ENCODE results near the gene IL23A.
A peak's percentile ranks its signal among the peaks of the same experiment; 100 is the strongest.
"Not testable (repeated sequence)": the region's sequence is repeated elsewhere in the genome, so short reads cannot be mapped to it uniquely, and the experiment has no call there.

Gene IL23A

DNA sequence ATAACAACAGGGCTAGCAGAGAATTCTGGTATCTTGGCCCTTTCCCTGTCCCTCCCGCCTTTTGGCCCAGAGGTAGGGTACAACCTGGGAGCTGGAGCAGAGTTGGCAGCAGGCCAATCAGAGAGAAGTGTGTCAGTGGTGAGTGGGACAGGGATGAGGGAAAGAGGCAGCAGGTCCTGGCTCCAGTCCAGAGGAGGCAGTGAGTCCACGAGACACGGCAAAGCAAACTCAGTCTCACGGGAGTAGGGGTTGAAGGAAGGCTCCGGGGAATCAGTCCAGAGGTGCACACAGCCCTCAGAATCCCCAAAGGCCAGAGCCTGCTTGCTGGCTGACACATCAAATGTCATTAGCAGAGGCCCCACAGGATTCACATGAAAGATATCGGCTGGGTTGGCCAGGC, 12.2 kb upstream of the IL23A start:
- DNase-seq = no peak

DNA sequence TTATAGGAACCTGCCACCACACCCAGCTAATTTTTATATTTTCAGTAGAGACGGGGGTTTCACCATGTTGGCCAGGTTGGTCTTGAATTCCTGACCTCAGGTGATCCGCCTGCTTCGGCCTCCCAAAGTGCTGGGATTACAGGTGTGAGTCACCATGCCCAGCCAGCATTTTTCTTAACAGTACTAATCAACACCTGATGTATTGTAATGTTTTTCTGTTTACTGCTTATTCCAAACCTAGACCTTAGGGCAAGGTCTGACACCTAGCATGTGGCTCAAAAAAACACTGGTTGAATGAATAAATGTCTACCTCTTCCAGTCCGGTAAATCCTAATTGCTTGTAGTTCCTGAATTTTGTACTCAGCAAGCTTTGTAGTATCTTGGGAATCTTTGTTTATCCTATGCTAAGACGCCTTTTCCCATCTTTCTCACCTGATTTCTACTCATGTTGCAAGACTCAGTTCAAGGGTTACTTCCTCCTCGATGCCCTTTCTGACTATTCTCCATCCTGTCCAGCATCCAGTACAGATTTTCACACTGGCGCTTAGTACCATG, 7.7 kb upstream of the IL23A start:
- no peak for DNase-seq

DNA sequence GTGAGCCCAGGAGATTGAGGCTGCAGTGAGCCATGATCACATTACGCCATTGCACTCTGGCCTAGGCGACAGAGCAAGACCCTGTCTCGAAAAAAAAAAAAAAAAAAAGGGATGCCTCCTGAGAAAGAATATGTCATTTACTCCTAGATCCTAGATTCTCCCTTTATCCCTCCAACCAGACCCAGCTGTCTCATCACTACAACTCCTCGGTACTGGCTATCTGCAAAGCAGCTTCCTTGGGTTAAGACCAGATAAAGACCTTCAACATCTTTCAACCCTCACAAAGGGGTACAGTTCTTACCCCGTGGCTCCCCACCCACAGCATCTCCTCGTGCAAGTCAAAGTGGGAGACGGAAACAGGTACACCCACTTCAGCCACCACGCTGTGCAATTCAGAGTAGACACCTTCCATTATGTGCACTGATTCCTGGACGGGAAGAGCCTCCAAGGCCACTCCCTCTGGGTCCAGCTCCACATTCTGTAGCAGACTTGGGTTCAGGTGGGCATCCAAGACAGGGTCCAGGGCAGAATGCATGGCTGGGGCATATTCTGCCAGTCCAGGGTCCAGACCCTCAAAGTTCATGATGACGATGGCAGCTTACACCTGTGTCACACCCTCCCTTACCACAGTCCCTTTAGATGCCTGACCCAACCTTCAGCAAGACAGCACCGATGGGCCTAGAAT, 6.0 kb upstream of the IL23A start:
- DNase-seq = no peak

DNA sequence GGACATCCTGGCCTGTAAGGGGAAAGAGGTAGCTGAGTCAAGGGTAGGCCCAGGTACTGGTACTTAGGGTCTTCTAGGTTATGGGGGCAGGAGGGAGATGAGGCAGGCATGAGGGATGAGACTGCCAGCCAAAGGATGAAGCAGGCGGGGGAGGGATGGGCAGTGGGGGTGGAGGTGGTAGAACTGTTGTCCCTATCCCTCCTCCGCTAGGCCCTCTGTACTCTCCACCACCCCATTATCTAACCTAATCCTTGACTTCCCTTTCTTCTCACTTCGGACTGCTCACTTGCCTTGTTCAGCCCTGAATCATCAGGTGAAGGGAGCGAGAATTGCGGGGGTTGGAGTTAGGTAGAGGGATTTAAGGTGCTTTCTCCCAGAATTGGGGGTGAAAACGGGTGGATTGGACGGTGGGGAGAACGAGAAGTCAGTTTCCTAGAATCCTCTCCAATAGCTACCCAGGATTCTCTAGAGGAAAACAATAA, 5.4 kb upstream of the IL23A start:
- DNase-seq = no peak

DNA sequence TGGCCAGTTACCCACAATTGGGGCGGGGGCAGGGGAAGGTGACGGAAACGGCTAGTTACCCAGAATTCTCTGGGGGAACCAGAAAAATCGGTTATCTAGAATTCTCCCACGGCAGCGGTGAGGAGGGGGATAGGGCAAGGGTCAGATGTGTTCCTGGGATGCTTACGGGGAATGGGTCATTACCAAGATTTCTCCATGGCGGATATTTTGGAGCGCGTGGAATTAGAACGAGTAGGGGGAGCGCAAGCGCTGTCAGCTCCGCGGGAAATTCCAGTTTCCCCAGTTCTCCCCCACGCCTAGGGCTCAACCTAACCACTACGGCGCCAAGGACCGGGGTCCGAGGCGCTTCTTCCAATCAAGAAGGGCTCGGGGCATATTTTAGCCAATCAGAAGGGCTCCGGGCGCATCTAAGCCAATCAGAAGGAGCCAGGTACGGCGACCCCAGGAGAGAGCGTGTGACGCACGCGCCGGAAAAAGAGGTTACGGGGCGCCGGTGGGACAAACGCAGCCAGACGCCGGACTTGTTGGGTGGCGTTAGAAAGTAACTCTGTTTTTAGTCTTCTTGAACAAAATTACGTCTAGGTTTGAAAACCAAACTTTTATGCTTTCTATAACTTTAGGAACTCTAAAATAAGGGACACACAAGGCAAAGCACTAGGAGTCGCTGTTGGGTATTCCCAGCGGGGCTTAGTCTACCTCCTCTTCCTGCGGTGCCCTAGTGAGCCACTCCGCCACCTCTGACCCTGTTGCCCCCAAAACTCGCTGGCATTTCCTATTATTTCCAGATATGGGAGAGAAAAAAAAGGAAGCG, 4.8 kb upstream of the IL23A start, which contains the start of gene PAN2:
Gene PAN2, minus strand, starts transcription at position 322 of the 811 bp plus-strand sequence. CDS start 906 bp downstream, outside the sequence.
- peak; percentile 66 for DNase-seq

DNA sequence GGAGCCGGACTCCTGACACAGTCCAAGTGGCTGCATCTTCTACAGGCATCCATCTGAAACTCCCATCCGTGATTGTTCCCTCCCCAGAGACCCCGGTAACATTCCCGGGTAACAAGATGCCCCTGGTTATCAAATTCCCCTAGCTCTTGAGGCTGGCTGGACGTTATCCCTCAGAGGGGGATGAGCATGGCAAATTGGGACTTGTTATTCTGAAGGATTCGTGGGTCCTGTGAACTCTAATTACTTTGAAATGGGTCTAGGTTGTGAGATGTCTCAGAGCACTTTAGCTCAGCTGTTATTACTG, 4.2 kb upstream of the IL23A start:
- DNase-seq = no peak

DNA sequence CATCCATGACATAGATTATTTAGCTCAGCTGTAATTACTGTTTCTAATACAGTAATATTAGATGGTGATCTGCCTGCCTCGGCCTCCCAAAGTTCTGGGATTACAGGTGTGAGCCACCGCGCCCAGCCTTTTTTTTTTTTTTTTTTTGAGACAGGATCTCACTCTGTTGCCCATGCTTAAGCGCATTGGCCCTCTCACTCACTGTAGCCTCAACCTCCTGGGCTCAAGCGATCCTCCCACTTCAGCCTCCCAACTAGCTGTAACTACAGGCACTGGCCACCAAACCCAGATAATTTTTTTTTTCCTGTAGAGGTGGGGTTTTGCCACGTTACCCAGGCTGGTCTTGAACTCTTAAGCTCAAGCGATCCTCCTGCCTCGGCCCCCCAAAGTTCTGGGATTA, 3.2 kb upstream of the IL23A start:
- not testable (repeated sequence) for DNase-seq

DNA sequence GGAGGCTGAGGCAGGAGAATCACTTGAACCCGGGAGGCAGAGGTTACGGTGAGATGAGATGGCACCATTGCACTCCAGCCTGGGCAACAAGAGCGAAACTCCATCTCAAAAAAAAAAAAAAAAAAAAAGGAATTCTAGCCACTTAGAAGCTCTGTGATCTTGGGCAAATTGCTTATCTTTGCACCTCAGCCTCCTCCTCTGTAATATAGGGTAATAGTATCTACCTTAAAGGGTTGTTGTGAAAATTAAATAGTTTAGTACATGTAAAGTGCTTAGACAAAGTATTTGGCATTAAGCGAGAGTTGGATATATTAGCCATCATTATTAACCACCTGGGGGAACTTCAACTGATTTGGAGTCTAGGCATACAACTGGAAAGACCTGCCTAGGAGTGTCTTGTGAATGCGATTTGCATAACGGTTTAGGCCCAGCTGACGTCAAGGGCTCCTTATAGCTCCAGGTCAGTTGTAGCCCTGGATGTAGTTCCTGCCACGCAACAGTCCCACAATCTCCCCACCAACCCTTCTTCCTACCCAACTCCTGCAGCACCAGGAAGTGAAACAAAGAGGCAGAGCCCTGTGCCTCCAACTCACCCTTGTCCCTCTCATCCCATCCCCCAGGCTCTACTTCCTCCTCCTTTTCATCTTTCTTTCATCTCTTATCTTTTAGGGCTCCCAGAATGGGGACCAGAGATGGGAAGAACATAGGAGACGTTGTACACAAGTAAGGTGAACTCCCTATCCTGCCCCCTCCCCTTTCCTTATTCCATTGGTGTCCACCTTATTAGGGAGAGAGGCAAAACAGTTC, 2.1 kb upstream of the IL23A start:
- no peak for DNase-seq

DNA sequence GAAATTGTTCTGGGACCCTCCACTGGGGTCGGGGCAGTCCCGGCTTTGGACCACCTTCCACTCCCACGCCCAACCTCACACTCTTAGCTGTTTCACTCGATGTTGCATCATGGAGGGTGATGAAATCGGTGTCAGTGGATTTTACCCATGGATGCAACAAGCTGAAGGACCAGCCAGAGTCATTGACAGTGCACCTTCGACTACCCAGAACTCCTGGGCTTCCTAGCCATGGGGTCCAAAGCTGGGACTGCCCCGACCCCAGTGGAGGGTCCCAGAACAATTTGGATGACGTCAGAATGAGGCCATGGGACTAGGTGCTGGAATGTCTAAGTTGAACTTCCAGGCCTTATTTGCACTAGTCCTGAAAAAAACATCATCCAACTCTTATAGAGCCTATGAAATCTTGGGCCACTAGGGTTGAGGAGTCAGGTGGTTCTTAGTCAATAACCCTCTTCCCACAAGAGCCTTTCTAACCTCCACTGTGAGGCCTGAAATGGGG, 882 bp upstream of the IL23A start:
- no peak for DNase-seq

DNA sequence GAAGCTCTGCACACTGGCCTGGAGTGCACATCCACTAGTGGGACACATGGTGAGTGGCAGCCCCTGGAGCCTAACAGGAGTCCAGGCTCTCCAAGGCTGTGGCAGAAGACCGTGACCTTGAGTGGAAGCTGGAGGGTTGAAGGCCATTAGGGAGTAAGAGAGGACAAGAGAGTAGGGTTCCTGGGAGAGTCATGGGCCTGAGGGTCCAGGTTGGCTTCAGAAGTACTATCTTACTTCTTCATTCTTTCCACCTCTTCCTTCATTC, 406 bp downstream of the IL23A start:
- no peak for DNase-seq

DNA sequence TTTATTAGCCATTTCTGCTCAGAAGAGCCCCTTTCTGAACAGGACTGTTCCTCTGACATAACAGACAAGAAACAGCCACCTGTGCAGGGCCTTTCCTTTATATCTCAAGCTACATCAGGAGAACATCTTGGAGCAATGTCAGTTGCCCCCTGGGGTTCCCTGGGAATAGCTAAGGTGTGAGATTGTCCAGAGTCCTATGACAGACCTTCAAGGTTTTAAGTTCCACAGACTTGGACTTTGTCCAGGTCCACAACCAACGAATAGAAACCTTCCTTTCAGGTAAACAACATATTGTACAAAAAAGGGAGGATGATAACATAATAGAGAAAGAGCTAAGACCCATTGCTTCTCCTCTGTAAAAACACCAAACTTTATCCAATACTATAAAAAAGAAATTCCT, 2.9 kb downstream of the IL23A start:
- no peak for DNase-seq

DNA sequence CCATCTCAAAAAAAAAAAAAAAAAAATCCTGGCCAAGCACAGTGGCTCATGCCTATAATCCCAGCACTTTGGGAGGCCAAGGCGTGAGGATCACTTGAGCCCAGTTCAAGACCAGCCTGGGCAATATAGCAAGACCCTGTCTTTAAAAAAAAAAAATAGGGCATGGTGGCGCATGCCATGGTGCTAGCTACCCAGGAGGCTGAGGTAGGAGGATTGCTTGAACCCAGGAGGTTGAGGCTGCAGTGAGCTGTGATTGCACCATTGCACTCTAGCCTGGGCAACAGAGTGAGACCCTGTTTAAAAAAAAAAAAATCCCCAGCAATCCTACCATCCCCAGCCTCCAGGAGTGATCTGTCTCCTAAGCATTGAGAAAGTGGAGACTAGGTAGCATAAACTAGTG, 3.6 kb downstream of the IL23A start:
- not testable (repeated sequence) for DNase-seq

DNA sequence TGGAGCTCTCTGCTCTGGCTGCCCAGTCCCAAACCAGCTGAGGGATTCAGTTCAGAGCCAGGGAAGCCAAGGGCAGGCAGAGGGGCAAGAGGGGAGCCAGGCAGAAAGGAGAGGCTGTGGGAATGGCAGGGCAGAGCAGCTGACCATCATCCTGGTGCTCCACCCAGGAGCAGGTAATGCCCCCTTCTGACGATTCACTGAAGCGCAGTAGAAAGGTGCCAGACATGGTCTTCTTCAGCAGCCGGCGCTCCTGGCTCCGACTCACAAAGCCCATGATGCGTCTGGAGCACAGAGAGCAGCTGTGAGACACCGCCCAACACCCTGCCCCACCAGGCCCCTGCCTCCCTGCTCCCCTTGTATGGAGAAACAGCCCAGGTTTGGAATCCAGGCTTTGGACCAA, 8.0 kb downstream of the IL23A start:
- DNase-seq = no peak

DNA sequence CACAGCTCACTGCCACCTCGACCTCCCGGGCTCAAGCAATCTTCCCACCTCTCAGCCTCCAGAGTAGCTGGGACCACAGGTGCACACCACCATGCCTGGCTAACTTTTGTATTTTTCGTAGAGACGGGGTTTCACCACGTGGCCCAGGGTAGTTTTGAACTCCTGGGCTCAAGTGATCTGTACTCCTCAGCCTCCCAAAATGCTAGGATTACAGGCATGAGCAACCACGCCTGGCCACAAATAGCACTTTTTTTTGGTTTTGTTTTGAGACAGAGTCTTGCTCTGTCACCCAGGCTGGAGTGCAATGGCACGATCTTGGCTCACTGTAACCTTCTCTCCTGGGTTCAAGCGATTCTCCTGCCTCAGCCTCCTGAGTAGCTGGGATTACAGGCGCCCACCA, 8.6 kb downstream of the IL23A start:
- not testable (repeated sequence) for DNase-seq

DNA sequence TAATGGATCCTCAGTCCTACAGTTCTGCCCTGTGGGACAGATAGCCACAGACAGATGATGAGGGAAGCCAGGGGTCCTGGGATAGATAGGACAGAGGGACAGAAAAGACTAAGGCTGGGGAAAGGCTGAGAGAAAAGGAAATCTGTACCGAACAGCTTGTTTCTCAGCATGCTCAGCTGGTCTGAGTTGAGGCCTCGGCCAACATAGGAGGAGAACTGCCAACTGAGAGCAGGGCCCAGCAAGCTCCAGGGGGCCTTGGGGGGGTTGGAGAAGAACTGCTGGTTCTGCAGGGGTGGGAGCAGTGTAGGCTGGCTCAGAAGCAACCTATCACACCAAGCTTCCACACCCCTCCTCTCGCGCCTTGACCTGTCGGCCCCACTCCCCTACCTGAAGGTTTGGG, 10.1 kb downstream of the IL23A start:
- DNase-seq = no peak

DNA sequence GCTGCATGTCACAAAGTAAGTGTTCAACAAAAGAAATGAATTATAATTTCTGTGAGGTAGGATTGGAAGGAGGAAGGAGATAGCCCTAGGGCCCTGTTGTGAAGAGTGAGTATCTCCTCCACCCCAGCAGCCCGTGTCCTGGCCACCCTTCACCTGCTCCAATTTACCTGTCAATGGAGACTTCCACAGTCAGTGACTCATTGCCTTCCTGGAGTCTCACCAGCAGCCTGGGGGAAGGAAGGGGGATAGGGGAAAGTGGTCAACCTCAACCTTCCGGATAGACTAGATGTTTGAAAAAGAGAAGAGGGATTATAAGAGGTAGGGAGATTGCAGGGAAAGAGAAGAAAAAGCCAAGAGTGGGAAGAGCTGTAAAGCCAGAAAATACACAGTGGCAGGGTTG, 12.0 kb downstream of the IL23A start:
- no peak for DNase-seq

DNA sequence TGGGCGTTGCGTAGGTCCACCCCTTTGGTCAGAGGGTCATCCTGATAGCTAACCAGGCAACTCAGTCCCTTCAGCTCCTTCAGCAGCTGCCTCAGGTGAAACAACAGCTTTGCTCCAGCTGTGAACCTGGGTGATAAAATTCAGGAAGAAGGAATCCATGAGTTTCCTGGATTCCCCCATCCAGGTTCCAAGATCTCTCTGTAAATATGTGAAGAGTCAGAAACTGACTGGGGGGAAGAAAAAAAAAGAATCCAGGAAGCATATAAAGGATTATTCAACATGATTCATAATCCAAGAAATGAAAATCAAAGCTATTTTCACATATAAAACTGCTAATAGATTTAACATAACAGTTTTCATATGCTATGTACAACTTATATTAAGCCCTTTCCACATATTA, 12.6 kb downstream of the IL23A start:
- no peak for DNase-seq

DNA sequence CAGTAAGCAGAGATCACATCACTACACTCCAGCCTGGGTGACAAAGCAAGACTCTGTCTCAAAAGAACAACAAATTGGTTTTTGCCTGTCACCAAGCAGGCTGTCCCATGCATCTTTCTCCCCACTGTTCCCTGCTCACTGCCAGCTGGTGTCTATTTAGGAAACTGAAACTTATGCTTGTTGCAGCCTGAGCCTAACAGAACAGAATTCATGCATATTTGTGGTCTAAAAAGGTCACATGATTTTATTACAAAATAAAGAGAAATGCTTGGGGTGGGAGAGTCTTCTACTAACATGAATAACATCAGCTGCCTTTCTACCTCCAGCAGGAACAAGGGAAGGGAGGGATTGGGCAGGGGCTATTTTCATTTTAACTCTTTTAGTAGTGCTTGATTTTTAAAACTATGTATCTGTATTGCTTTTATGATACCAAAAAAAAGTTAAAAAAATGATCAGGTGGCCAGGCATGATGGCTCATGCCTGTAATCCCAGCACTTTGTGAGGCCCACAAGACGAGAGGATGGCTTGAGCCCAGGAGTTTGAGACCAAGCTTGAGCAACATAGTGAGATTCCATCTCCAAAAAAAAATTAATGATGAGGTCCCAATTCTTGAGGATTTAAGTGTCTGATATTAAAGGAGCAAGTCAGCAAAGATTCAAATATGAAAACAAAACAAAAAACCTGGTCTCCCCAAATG, 20.3 kb downstream of the IL23A start:
- DNase-seq = no peak

DNA sequence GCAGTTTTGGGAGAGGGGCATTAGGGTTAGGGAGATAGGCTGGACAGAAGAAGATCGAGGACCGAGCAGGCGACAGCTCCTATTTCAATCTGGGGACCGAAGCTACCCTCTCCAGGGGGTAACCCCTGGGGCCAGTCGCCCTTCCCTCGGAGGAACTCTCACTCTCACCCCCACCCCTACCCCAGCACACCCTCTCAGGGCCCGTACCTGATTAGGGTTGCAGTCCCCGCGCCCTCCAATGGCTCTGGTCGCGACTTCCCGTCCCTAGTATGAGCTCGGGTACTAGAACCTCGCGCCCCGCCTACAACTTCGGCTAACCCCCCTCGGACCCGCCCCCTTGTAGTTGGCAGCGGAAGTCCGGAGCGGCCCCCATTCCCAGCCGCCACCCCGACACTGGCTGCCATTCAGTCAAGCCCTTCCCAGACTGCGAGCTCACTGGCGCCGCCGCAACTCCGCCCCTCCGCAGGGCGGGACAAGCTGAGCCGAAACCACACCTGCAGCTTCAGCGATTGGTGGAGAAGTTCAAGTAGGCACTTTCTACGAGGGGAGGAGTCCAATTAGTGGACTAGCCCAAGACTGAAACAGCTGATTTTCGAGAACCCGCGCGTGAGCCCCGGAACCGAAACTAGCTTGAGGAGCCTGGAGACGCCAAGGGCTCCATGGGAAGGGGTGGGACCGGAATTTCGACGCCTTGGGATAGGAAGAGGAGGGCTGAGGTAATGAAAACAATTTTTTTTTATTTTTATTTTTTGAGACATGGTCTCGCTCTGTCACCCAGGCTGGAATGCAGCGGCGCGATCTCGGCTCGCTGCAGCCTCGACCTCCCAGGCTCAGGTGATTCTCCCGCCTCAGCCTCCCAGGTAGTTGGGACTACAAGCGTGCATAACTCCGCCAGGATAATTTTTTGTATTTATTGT, 21.4 kb downstream of the IL23A start, which contains the start of gene STAT2:
Gene STAT2, minus strand, starts transcription at position 257 of the 917 bp plus-strand sequence. CDS start 3,536 bp downstream, outside the sequence.
- peak; percentile 94 for DNase-seq

DNA sequence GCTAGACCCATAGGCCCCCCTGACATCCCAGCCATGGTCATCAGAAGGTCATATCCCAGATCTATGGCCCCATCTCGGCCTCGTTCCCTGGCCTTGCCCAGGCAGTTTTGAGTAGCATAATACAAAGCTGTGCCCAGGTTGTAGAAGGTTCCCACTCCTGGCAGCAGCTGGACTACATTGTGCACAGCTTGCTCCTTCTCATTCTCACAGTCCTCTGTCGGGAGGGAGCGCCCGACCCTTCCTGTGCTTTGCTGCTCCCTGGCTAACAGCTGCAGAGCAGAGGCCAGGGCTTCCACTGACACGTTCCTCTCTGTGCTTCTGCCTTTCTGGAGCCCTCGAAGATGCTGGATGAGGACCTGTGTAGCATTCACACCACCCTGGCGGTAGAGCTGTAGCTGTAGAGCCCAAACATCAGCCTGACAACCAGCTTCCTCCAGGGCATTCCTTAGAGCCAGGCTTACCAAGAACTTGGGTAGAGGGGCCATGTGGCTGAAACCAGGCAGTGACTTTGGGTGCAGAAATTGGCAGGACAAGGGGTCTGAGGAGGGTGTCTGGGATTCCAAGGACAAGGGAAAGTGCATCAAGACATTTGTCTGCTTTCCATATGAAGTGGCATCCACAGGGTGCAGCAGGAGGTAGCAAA, 22.9 kb downstream of the IL23A start:
- DNase-seq = no peak
